HepG2 (cell line): ENCODE measurements around the gene HABP4. TPM values are rescaled to one million over a fixed set of nuclear protein-coding genes. Genes with fewer than 3 reads are reported as not detected.

ENCODE experiments used
- AGO1 ChIP-seq: fragments of 200-400 bp; formaldehyde crosslinking; IDR thresholded peaks from 2 replicates; pipeline ENCODE4 v1.6.1; 2017; ENCODE audit warnings: mild to moderate bottlenecking, low read depth, low read length, moderate library complexity; ENCODE audit not compliant: poor library complexity, severe bottlenecking
- DZIP1 ChIP-seq: sonication (generic); formaldehyde crosslinking; IDR thresholded peaks from 2 replicates; pipeline ENCODE4 v1.5.0; 2020; ENCODE audit warnings: mild to moderate bottlenecking, missing genetic modification reagents
- RNF2 ChIP-seq: fragments of 450-650 bp; conservative IDR thresholded peaks from 2 replicates; pipeline ENCODE4 v1.6.1; 2016; ENCODE audit warnings: low read depth
- ZNF235 ChIP-seq: sonication (generic); formaldehyde crosslinking; IDR thresholded peaks from 2 replicates; pipeline ENCODE4 v1.8.1; 2023; ENCODE audit warnings: mild to moderate bottlenecking, missing genetic modification reagents, borderline replicate concordance
- ZNF451 ChIP-seq: sonication (generic); formaldehyde crosslinking; IDR thresholded peaks from 2 replicates; pipeline ENCODE4 v1.5.0; 2020; ENCODE audit warnings: mild to moderate bottlenecking, missing genetic modification reagents
- ZNF558 ChIP-seq: sonication (generic); formaldehyde crosslinking; IDR thresholded peaks from 2 replicates; pipeline ENCODE4 v1.9.0; 2022; ENCODE audit warnings: mild to moderate bottlenecking, missing genetic modification reagents, borderline replicate concordance
- polyA plus RNA-seq, 8 experiments: library from polyadenylated mRNA; depleted of rRNA in 3 of 8; stranded (reverse) in 7 of 8; unstranded in 1 of 8; fragments of >200 nt; fragmentation: Illumina TruSeq in 4 of 8; extraction: Trizol in 4 of 8; gene quantifications; 2 replicates each; pipeline versions ENCODE4 v1.2.1 to v1.2.3, GENCODE V29; 2011 to 2016; ENCODE audit warnings: low read depth in 4 of 8, missing spikeins in 1 of 8, mixed read lengths in 1 of 8; ENCODE audit not compliant: insufficient read depth in 1 of 8
- total RNA-seq, 5 experiments: library from RNA; depleted of rRNA; stranded (reverse); fragments of >200 nt; fragmentation: Illumina TruSeq; extraction: Trizol; gene quantifications; 2 replicates each; pipeline ENCODE4 v1.2.3, GENCODE V29; 2016; ENCODE audit warnings: low read depth in 1 of 5
- TF ChIP-seq, protein P1 (sequence below): sonication (generic); formaldehyde crosslinking; IDR thresholded peaks from 2 replicates; pipeline ENCODE4 v1.4.0; 2020; ENCODE audit warnings: missing genetic modification reagents
- TF ChIP-seq, protein P2 (sequence below): sonication (generic); formaldehyde crosslinking; IDR thresholded peaks from 2 replicates; pipeline ENCODE4 v1.9.0; 2021; ENCODE audit warnings: missing genetic modification reagents, borderline replicate concordance

HABP4 gene
- total and polyA plus RNA-seq, 2 of the 13 experiments (the other 11 are each of a cell fraction or from before 2014, with no cell fraction given): 14.3 to 26.6 TPM

- TF ChIP-seq, protein P1, sequence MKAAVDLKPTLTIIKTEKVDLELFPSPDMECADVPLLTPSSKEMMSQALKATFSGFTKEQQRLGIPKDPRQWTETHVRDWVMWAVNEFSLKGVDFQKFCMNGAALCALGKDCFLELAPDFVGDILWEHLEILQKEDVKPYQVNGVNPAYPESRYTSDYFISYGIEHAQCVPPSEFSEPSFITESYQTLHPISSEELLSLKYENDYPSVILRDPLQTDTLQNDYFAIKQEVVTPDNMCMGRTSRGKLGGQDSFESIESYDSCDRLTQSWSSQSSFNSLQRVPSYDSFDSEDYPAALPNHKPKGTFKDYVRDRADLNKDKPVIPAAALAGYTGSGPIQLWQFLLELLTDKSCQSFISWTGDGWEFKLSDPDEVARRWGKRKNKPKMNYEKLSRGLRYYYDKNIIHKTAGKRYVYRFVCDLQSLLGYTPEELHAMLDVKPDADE: 0 out of 2 replicates have a peak, but pooled peaks have one; percentile 69
- TF ChIP-seq DZIP1 (CRISPR knock-in tag) (no peak), ZNF451 (0 out of 2 replicates have a peak, but pooled peaks have one; percentile 2), AGO1 (peak; percentile 57), ZNF558 (CRISPR knock-in tag) (0 out of 2 replicates have a peak, but pooled peaks have one; percentile 9), RNF2 (no peak), ZNF235 (CRISPR knock-in tag) (peak; percentile 18; the same call in 1 of the 2 replicates)
- TF ChIP-seq, protein P2, sequence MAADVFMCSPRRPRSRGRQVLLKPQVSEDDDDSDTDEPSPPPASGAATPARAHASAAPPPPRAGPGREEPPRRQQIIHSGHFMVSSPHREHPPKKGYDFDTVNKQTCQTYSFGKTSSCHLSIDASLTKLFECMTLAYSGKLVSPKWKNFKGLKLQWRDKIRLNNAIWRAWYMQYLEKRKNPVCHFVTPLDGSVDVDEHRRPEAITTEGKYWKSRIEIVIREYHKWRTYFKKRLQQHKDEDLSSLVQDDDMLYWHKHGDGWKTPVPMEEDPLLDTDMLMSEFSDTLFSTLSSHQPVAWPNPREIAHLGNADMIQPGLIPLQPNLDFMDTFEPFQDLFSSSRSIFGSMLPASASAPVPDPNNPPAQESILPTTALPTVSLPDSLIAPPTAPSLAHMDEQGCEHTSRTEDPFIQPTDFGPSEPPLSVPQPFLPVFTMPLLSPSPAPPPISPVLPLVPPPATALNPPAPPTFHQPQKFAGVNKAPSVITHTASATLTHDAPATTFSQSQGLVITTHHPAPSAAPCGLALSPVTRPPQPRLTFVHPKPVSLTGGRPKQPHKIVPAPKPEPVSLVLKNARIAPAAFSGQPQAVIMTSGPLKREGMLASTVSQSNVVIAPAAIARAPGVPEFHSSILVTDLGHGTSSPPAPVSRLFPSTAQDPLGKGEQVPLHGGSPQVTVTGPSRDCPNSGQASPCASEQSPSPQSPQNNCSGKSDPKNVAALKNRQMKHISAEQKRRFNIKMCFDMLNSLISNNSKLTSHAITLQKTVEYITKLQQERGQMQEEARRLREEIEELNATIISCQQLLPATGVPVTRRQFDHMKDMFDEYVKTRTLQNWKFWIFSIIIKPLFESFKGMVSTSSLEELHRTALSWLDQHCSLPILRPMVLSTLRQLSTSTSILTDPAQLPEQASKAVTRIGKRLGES (CRISPR knock-in tag): no peak
Measured at GRCh38 chr9:96417661-96418082, 32.3 kb upstream of the HABP4 start (continued).
